Measurements from ENCODE around the gene INSYN2B.

INSYN2B gene

GRCh38 chr5:169922474-169922873 is 57.8 kb downstream of the INSYN2B start:
- DNase-seq = no peak

DNA sequence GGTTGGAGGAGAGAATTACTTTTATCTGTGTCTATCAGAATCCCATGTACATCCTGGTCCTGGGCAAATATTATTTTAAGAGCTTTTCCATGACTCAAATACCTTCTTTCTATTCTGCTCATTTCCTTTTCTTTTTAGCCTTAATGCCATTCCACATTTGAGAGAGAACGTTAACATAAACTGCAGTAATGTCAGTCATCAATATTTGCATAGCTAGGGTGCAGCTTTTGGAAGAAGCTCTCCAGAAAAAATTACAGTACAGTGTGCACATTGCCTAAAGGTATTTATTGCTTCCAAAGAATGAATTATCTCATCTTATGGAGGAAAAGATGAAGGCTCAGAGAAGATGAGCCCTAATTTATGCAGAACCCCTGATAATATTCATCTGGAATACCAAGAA is 58.3 kb downstream of the INSYN2B start:
- DNase-seq = no peak

GRCh38 chr5:169921384-169921783 is 58.9 kb downstream of the INSYN2B start:
- DNase-seq = no peak

DNA sequence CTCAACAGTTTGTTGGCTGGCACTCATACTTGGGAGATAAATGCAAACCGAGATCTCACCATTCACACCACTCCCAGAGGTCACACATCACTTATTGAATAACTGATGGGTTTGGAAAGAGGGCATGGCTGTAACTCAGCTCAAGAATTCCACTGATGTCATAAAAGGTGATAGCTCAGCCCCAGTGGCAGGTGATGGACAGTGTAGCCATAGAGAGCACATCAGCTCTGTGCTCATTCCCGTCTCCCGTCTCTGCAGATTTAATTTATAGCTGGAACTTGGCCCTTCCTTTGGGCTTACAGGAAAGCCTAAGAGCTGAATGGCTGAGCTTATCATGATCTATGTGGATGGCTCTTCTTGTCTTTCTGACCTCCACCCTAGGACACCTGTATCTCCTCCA is 59.8 kb downstream of the INSYN2B start:
- DNase-seq = no peak

GRCh38 chr5:169918228-169918627 is 62.1 kb downstream of the INSYN2B start:
- no peak for DNase-seq

- DNase-seq = no peak
Measured at GRCh38 chr5:169917500-169917899, 62.8 kb downstream of the INSYN2B start.

DNA sequence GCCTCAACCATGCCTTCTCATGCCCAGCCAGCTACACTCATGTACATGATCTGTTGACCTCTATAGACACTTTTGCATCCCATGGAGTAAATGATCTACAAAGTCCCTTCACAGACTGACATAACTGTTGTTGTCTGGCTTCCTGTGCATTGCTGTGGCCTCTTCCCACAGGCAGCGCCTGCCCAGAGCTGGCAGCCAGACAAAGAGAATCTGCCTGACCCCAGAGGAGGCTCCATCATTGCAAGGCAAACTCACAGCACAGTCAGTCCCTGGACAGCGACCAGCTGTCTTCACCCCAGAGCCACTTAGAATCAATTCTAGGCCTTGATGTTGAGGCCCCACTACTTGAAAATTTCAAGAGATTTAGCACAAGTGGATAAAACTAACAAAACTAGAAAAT is 65.5 kb downstream of the INSYN2B start:
- no peak for DNase-seq

GRCh38 chr5:169913479-169913878 is 66.8 kb downstream of the INSYN2B start:
- no peak for DNase-seq

DNA sequence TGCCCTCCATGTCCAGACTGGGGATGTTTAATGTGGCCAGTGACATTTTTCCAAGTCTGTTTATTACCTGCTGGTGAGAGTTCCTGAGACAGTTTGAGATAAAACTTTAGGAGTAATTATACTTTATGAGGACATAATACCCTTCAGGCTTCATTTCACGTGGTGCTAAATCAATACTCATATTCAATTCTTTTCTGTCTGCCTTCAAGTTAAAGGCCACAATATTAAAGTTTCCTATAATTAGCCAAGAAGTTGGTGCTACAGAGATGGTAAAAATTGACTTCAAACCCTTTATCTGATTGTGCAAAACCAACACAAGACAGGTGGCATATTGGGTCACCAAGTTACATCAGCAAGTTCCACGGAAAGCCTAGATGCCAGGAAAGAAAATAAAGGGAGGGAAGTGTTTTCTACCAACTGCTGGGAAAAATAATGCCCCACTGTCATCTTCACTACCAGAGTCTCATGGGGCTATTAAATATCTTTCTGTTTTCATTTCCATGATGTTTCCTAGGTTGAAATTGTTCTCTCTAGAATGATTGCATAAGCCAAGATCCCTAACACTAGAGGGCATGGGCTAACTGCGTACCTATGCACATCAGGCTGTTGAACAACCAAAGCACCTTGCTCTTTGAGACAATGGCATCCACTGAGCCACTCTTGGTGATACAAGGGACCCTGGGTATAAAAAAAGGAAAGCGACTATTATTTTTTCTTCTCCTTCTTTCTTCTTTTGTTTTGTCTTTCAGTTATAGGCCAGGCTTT is 68.7 kb downstream of the INSYN2B start:
- no peak for DNase-seq

GRCh38 chr5:169910393-169910792 is 69.9 kb downstream of the INSYN2B start:
- DNase-seq = no peak

- no peak for DNase-seq
Measured at GRCh38 chr5:169909945-169910344, 70.3 kb downstream of the INSYN2B start.

DNA sequence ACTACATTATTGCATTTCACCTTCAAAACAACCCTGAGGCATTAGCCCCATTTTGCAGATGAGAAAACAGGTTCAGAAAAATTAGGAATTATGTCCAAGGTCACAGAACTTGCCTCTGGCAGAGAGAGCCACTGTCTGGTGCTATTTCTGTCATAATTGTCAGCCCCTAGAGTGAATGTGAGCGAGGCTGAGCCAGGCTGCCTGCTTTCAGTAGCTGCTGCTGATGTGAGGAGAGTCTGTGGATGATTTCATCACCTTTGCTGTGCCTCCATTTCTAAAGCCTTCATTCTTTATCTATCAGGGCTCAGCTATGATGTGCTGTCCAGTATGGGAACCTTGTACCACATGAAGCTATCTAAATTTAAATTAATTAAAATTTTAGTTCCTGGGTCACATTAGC is 71.4 kb downstream of the INSYN2B start:
- DNase-seq = no peak

GRCh38 chr5:169906745-169907649 is 73.3 kb downstream of the INSYN2B start:
- DNase-seq = no peak

GRCh38 chr5:169905017-169905416 is 75.3 kb downstream of the INSYN2B start:
- DNase-seq = no peak

- no peak for DNase-seq
Measured at GRCh38 chr5:169904508-169904907, 75.8 kb downstream of the INSYN2B start.

- DNase-seq = no peak
Measured at GRCh38 chr5:169904059-169904458, 76.2 kb downstream of the INSYN2B start.

GRCh38 chr5:169901896-169902295 is 78.4 kb downstream of the INSYN2B start:
- DNase-seq = no peak

- DNase-seq = no peak
Measured at GRCh38 chr5:169897481-169897880, 82.8 kb downstream of the INSYN2B start.

- DNase-seq = no peak
Measured at GRCh38 chr5:169895926-169896325, 84.4 kb downstream of the INSYN2B start.

- no peak for DNase-seq
Measured at GRCh38 chr5:169893571-169893970, 86.7 kb downstream of the INSYN2B start.

DNA sequence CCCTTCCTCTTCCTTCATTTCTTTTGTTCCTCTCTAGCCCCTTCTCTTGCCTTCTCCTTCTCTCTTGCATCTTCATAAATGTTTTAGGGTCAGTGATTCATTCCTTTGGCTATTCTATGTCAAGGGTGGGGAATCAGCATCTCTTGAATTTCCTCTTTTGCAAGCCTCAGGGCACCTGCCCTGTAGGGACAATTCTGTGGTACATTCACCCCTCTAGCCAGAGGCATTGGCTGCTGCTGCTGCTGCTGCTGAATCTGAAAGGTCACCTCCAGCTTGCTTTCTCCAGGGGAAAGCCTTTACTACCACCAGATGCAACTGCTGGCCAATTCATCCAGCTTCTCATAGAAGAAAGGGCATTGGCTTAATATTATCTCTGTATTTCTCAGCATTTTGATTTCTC is 87.3 kb downstream of the INSYN2B start:
- DNase-seq = no peak

DNA sequence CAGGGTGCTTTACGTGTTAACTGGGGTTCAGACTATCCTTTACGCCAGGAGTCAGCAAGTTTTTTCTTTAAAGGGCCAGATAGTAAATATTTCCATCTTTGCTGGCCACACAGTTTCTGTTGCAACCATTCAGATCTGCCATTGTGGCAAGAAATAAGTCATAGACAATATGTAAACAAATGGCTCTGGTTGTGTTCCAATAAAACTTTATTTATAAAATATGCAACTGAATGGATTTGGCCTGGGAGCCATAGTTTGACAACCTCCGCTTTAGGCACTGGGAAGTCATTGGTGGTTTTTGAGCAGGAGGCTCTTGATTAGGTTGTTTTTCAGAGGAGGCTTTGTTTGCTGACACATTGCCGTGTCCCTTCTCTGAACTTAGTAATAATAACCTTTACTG is 90.7 kb downstream of the INSYN2B start:
- no peak for DNase-seq

DNA sequence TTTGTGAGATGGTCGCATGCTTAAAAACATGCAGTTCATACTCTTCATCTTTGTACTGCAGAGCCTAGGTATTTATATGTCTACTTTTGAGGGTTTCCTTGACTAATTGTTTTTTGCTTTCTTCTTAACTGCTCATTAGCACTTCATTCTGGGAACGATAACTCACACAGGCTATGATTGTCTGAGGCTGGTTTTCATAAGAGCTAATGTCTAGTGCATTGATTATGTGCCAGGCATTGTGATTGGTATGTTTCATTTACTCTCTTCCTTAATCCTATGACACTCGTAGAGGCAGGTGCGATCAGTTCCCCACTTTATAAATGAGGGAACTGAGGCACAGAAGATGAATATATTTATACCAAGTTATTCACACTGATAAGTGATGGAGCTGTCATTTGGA is 93.6 kb downstream of the INSYN2B start:
- DNase-seq = no peak

GRCh38 chr5:169886033-169886432 is 94.3 kb downstream of the INSYN2B start:
- DNase-seq = no peak

Measured in cortex of kidney (tissue), 1 donor.